C4-2B (cell line): ENCODE results near the gene DPEP1.
"Not testable (repeated sequence)": the region's sequence is repeated elsewhere in the genome, so short reads cannot be mapped to it uniquely, and the experiment has no call there.

Experiments used
- CTCF ChIP-seq: fragments of 450-650 bp; conservative IDR thresholded peaks from 2 replicates; pipeline ENCODE4 v1.5.1; 2017; ENCODE audit warnings: mild to moderate bottlenecking
- ZFX ChIP-seq: fragments of 450-650 bp; IDR thresholded peaks from 2 replicates; pipeline ENCODE4 v1.6.1; 2017

GRCh38 chr16:89634463-89635385 is 21.3 kb downstream of the DPEP1 start:
- not testable (repeated sequence) for TF ChIP-seq CTCF, ZFX
